Activated CD8-positive, alpha-beta memory T cell treated with anti-CD3 and anti-CD28 coated beads for 4 hours (primary cell): ENCODE data around the gene TMEM215.

Experiments
- DNase-seq, 2 donors: peaks; one replicate each; pipeline ENCODE4 v3.0.0-alpha.2; 2020; ENCODE audit warnings: low read depth in 2 of 2

The TMEM215 gene

DNA sequence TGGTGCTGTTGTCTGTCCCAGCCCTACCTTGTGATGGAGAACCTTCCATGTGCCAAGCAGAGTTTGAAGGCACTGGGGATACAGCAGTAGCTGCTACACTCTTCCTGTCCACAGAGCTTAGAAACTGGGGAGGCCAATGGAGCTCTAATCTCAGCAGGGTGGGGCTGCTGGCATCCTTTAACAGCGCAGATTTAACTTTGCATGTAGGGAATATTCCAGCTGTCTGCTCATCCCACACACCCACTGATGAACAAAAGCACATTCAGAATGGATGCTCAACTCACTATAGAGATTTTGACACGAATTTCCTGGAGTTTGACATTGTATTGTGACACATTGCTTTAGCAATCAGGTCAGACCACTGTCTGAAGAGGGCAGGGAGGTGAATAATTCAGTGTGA is 49.0 kb downstream of the TMEM215 start:
- no peak for DNase-seq
